SK-N-MC (cell line): ENCODE data around the gene HOXC12.

Experiments used
- EZH2 ChIP-seq: fragments of 200-600 bp; sonication (generic); IDR thresholded peaks from one replicate; pipeline ENCODE4 v1.6.1; 2017; ENCODE audit warnings: antibody characterized with exemption
- POLR2AphosphoS5 ChIP-seq: IDR thresholded peaks from 2 replicates; pipeline ENCODE4 v1.6.1; 2012; ENCODE audit warnings: mild to moderate bottlenecking, low read depth, low read length, borderline replicate concordance

- TF ChIP-seq EZH2 (no peak), POLR2AphosphoS5 (no peak)
These were observed 5.8 kb upstream of the HOXC12 start for GRCh38 chr12:53948650-53949593.
